GM18951 (cell line): ENCODE results near the gene FAM120AOS.
A peak's percentile ranks its signal among the peaks of the same experiment; 100 is the strongest.

ENCODE experiments used
- POLR2A ChIP-seq: IDR thresholded peaks from 4 replicates; pipeline ENCODE4 v1.6.1; 2011; ENCODE audit warnings: mild to moderate bottlenecking; ENCODE audit not compliant: insufficient read length, insufficient read depth; ENCODE audit errors: extremely low read depth
- in situ Hi-C: fragments of 300-500 bp; cut with MboI; formaldehyde crosslinking; loops from one replicate; pipeline ENCODE4 v1.12.0; 2022; ENCODE audit warnings: low sequenced_read_pairs, mixed read lengths, inconsistent platforms; ENCODE audit not compliant: unreplicated experiment

FAM120AOS gene

DNA sequence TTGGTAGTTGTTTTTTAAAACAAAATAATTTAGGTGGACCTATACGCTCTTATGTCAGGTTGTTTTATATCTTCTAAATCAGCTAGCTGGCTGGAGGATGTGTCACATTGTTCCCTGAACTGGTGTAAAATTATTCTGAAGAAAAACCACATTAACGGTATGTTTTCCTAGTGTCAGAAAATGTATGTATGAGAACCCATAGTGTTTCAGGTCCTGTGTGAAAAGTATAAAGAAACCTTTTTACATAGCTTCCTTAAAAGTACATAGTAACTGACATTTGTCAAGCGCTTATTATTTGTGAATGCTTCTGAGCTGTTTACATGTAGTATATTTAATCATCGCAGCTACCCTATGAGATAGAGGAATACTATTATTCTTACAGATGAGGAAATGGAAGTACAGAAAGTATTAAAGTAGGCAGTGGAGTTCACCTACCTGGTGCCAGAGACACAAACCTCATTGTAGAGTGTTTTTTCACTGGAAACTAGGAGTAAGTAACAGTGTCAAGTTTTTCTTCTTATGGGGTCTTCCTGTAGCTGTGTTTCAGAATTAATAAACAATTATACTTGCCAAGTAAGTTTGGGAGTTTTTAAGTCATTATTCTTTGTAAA lies 10.4 kb upstream of the FAM120AOS start:
- no peak for TF ChIP-seq POLR2A

DNA sequence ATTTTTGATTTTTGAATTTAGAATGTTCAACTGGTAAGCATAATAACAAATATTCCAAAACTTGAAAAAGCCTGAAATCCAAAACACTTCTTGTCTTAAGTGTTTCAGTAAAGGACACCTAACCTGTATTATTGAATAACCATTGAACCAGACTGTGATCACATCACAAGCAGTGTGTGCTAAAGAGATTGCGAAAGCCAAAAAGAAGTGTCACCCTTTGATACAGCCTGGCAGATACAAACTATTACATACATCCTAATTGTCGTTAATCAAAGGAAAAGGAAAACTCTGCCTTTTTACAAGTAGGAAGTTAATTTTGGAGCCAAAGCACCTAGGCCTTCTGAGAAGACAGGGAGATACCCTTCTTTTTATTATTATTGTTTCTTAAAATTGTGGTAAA lies 8.4 kb upstream of the FAM120AOS start:
- TF ChIP-seq POLR2A: no peak
- in situ Hi-C loops: no loop called here

More for the DNA sequence above, 10.4 kb upstream of the FAM120AOS start:
- in situ Hi-C loops: no loop called here

DNA sequence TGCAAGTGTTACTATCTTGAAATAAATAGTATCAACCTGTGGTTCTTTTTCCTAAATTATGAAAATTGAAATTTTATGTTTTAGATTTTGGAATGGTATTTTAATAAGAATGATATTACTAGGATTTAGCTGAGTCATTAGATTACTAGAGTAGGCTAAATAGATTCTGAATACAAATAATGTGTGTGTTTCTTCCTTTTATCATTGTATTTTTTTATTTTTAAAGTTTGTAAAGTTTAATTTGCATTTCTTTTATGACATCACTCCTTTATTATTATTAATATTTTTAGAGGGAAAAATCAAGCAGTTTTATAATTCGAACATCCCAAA lies 8.0 kb upstream of the FAM120AOS start:
- TF ChIP-seq POLR2A: no peak
- in situ Hi-C loops: no loop called here

GRCh38 chr9:93460689-93461413 lies 7.5 kb upstream of the FAM120AOS start:
- in situ Hi-C loops: no loop called here

GRCh38 chr9:93459432-93459847 lies 6.1 kb upstream of the FAM120AOS start:
- in situ Hi-C loops: no loop called here
- TF ChIP-seq POLR2A: no peak

More at GRCh38 chr9:93460689-93461413, 7.5 kb upstream of the FAM120AOS start:
- no peak for TF ChIP-seq POLR2A

GRCh38 chr9:93458712-93459111 lies 5.3 kb upstream of the FAM120AOS start:
- no peak for TF ChIP-seq POLR2A
- in situ Hi-C loops: no loop called here

DNA sequence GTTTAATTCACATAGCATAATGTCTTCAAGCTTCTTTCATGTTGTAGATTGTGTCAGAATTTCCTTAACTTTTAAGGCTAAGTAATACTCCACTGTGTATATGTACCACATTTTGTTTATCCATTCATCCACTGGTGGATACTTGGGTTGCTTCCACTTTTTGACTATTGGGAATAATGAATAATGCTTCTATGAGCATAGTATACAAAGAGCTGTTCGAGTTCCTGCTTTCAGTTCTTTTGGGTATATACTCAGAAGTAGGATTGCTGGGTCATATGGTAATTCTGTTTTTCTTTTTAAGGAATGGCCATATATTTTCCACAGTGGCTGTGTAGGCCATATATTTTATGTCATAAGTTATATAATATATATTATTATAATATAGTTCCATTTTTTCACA lies 3.6 kb upstream of the FAM120AOS start:
- in situ Hi-C loops: no loop called here
- no peak for TF ChIP-seq POLR2A

DNA sequence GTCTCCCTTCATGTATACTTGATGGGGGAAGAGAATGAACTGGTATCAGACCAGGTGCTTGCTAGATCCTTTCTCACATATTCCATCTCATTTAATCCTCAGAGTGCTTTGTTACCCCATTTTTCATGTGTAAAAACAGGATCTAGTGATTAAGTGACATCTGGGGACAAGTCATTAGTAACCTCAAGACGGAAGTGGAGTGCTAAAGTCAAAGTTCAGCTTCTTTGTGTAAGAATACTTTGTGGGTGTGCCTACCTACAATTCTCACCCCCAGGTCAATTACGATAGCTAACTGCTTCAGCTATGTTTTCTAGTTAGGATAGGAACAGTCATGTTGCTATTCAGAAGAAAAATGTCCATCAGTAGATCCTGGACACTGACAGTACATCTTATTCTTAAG lies 3.1 kb upstream of the FAM120AOS start:
- TF ChIP-seq POLR2A: no peak
- in situ Hi-C loops: no loop called here

DNA sequence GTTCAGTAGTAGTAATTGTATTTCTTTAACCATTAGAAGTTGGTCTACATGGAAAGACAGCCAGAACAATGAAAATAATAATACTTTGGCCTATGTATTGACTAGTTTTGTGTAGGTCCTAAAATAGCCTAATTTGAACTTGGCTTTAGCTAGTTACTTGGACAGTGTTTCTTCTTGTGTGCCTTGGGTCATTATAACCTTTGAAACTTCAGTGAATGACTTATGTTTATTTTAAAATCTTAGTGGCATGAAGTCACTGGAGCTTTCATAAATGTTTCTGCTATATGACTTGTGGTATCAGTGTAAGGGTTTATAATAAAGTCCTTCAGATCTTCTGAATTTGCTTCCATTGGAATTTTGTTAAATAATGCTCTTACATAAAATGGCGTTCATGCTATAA lies 2.6 kb upstream of the FAM120AOS start:
- TF ChIP-seq POLR2A: no peak
- in situ Hi-C loops: no loop called here

GRCh38 chr9:93452710-93453046 lies 703 bp downstream of the FAM120AOS start:
- TF ChIP-seq POLR2A: no peak
- in situ Hi-C loops: no loop called here

GRCh38 chr9:93451849-93452709 lies 1.3 kb downstream of the FAM120AOS start:
- no peak for TF ChIP-seq POLR2A
- in situ Hi-C loops: no loop called here

GRCh38 chr9:93450945-93451815 lies 2.2 kb downstream of the FAM120AOS start, which contains the start of gene FAM120A:
Gene FAM120A (plus strand): TSS chr9:93451685. CDS start chr9:93451916, 231 bp downstream.
- TF ChIP-seq POLR2A: peak; percentile 91
- in situ Hi-C loops: no loop called here

DNA sequence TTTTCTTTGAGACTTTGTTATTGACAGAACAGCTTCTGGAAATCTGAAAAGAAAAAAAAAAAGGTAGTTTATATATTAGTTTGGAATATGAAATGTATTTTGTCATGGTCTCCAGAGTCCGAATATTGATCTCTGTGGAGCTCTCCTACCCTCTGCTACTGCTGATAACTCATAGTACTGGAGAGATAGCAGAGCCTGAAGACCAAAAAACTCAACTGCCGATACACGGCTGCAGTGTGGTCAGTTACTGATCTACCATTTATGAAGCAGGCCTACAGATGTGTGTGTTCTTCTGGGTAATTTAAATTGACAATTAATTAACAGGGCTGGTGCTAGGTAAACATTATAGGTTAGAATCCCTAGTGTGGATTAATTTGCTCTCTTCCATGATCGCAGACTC lies 5.7 kb downstream of the FAM120AOS start:
- in situ Hi-C loops: no loop called here
- no peak for TF ChIP-seq POLR2A
